HG02870 (cell line): ENCODE data around the gene AUTS2.

Experiments used
- ATAC-seq: cut with Tn5 transposase; IDR thresholded peaks from one replicate; pipeline ENCODE4 v1.9.1; 2021; ENCODE audit warnings: mild to moderate bottlenecking, moderate library complexity; ENCODE audit not compliant: unreplicated experiment

The AUTS2 gene

GRCh38 chr7:70152313-70152712, 554.0 kb downstream of the AUTS2 start:
- no peak for ATAC-seq

GRCh38 chr7:70153933-70154332, 555.7 kb downstream of the AUTS2 start:
- ATAC-seq, result no peak

DNA sequence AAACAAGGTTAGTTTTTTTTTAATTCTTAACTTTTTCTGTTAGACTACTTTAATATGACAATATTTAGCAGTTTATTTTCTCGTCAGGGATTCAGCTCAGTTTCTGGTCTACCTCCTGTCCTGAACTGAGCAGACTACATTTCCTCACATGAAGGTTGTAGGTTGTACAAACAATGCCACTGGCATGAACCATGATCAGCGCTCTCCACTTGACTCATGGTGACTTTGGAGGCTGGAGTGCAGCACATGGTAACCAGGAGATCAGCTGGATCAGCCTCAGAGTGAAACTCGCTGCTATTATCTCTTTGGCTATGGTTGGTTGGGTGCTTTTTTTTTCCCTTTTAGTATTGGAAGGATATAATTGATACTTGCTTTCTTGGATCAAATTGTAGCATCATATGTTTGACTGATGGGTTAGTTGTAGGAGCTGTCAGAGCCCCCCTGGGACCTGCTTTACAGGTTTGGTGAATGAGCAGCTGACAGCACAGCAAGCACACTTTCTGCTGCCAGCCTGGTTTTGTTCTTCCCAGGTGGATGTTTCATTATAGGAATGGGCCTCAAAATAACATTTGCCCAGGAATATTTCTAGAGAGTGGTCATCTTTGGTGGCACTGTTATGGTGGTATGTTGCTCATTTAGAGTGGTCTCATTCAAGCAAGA, 556.4 kb downstream of the AUTS2 start:
- ATAC-seq, result no peak

DNA sequence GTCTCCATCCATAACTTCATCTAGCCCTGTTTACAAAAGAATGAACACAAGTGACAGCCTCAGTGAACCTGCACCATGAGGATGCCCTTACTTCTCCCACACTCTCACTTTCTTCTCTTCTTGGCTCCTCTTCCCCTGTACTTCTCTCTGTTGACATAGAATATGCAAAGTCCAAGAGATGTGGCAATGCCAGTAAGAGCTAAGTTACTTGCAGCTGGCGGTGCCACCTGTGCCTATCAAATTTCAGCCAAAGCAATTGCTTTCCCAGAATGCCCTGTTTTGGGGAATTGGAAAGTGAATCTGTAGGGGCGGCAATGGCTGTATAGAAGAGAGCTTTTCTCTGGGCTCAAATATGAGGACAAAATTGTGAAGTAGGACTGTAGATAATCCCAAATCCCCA, 557.8 kb downstream of the AUTS2 start:
- ATAC-seq, result no peak

- ATAC-seq, result no peak
Measured at GRCh38 chr7:70159121-70159520, 560.8 kb downstream of the AUTS2 start.

DNA sequence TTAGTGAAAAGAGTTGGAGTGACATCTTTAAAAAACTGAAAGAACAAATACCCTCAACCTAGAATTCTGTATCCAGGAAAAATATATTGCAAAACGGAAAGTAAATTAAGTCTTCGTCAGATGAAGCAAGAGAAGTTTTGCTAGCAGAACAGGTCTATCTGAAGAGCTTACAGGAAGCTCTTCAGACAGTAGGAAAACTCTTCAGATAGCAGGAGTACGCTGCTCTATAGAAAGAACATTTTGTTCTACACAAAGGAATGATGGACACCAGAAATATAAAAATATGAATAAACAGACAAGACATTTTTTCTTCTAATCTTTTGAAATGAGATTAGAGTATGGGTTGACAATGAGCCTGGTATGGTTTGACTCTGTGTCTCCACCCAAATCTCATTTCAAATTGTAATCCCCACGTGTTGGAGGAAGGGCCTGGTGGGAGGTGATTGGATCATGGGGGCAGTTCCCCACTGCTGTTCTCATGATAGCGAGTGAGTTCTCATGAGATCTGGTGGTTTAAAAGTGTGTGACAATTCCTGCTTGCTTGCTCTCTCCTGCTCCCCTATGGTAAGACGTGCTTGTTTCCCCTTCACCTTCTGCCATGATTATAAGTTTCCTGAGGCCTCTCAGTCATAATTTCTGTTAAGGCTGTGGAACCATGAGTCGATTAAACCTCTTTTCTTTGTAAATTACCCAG, 567.3 kb downstream of the AUTS2 start:
- ATAC-seq, result no peak

- ATAC-seq, result no peak
Measured at GRCh38 chr7:70171369-70171920, 573.2 kb downstream of the AUTS2 start.

- ATAC-seq, result no peak
Measured at GRCh38 chr7:70177166-70177565, 578.9 kb downstream of the AUTS2 start.

DNA sequence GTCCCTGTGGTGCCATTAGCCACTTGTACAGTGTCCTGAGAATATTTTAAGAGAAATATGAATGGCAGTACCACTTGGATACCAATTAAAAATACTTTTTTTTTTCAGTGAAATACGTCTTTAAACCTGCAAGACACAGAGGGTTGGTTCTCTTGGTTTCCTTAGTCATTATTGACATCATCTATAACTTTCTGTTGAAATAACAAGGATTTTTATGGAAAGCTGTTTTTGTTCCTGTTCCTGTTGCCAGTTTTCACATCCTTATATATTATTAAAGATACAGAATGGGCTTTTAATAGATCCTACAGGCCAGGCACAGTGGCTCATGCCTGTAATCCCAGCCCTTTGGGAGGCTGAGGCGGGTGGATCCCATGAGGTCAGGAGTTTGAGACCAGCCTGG, 579.9 kb downstream of the AUTS2 start:
- ATAC-seq, result no peak

DNA sequence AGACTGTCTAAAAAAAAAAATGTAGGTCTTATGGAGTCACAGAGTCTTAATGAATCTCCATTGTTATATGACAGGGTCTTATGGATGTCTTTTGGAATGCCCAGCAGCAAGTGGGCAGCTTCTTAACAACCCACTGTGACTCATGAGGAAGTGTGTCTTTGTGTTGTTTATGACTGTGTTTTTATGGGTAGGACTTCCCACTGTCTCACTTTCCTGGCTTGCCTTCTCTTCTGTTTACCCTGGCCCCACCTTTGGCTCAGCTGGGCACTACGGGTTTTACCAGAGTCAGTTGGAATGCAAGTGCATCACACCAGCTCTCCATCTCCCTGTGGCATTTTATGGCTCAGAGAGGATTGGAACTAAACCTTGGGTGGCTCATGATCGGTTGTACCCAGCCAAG, 580.5 kb downstream of the AUTS2 start:
- no peak for ATAC-seq

GRCh38 chr7:70182521-70182920, 584.2 kb downstream of the AUTS2 start:
- ATAC-seq, result no peak

- no peak for ATAC-seq
Measured at GRCh38 chr7:70183278-70183677, 585.0 kb downstream of the AUTS2 start.

DNA sequence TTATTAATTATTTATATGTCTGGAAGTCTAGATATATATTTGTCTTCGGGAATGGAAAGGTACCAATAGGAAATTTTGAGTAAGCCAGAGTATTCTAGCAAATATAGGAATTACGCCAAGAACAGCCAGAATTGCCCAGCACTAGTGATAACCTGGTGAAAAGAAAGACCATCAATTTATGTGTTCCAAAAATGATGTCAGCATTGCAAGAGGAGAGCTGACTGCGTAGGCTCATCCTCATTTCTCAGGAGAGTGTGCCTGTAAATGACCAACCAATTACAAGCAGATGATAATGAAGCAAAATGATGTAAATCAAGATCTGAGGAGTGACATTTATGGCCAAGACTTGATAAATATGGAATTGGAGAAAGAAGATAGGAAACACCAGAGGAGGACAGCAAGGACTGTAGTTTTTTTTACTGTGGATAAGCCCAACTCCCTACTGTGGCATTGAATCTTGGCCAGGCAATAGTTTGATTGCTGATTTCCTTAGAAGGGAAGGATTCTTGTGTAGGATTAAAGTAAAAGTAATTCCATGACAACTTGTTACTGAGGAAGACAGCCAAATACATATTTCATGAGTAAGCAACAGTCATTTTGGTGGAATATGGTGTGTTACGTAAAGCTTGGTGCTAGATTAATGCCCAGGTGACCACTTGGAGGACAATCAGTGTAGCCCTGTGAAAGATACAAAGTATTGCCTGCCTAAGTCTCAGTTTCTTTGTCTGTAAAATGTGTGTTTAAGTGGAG, 590.8 kb downstream of the AUTS2 start:
- ATAC-seq, result no peak

DNA sequence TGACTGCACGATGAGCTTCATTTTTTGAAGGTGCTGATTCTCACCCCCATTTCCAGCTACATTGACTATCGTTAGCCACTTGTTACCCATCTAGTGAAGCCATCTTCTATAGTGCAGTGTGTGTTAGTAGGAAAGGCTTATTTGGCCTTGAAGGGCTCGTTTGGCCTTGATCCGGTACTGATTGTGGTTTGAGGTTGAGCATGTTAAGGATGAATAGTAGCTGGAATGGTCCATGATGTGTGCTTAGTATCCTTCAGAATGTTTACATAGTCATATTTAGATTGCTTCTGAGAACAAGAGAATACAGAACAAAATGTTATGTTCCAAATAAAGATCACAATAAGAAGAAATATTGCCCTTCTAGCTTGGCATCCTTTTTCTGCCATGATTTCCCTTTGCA, 591.5 kb downstream of the AUTS2 start:
- no peak for ATAC-seq

- ATAC-seq, result no peak
Measured at GRCh38 chr7:70190281-70190680, 592.0 kb downstream of the AUTS2 start.

DNA sequence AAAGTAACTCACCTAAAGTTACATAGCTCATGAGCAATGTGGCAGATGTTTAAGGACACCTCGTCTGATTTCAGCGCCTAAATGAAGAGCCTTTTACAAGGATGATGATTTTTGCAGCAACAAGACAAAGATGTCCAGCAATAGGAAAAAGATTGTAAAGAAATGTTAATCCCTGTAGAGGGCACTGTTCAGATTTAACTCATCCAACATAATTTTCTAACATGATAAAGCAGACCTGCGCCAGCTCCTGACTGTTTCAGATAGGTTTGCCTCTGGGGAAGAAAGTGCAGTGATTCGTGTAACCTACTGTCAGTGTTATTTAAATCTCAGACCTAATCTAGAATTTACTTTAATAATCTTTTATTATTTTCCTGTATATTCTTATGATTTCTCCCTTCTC, 595.2 kb downstream of the AUTS2 start:
- no peak for ATAC-seq

DNA sequence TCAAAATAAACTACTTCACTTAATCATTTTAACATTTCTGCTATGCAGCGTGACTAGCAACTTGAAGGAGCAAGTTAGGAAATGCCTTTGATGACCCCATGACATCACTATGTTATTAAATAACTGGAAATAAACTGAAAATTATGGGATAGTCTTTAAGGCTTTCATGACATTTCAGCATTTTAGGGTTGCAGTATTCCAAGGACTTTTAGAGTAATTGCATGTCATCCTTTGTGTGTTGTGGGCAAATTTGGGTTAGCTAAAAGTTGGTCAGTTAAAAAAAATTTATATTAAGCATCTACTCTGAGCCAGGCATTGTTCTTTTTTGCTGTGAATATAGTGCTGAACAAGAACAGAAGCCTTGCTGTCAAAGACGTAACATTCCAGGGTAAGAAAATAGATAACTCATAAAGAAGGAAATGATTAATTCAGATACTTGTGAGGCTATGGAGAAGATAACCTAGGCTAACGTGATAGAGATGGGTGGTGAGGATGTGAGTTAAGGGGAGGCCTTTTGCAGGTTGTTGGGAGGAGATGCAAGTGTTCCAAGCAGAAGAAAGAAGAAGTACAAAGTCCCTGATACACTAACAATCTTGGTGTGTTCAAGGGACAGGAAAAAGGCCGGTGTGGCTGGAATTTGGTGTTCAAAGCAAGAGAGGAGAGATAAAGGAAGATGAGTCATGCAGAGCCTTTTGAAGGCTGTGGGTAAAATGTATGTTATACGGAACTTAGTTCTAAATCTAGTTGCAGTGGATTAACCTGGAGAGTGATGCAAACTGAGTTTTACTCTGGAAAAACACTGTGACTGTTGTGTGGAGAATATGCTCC, 610.2 kb downstream of the AUTS2 start:
- no peak for ATAC-seq

DNA sequence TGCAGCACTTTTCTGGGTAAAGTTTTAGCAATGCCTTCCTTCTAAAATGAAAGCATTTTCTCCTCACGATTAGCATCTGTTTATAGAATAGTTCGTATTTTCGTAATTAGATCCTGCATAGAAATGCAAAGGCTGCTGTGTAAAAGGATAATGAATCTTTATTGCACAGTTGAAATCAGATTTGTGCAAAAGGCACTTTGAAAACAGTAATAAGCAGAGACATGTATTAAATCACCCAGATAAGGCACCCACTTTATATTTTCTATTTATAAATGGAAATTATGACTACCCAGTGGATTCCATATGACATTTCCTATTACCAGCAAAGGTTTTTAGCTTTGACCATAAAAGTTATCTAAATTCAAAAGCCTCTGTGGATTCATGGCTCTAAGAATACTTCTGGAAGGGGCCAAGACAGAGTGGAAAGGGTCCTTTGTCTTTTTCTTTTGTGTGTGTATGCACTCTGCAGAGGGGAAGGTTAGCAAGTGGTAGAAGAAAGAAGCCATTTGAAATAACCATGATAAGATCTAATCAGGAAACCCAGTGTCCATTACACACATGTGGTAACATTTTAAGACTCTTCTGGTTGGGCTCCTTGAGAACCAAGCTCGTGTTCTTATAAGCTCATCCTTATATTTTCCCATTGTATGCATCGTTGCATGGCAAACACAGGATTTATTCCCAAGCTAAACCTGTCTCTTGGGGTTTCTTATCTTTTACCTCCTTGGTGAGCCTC, 612.1 kb downstream of the AUTS2 start:
- no peak for ATAC-seq

DNA sequence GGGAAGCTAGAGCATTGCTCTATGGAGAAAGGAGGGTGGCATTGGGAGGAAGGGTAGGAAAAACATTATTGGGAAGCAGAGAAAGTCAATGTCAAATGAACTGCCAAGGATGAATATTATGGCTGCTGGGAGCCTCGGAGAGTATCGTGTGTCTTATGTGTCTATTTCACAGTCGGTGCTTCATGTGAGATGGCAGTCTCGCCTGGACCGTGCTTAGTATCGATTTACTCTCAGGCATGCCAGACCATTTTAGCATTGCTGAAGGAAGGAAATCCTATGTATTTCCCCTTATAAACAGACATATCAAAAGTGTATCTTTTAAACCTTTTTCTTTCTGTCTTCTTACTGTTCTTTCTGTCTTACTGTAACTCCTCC, 612.6 kb downstream of the AUTS2 start:
- ATAC-seq, result no peak

DNA sequence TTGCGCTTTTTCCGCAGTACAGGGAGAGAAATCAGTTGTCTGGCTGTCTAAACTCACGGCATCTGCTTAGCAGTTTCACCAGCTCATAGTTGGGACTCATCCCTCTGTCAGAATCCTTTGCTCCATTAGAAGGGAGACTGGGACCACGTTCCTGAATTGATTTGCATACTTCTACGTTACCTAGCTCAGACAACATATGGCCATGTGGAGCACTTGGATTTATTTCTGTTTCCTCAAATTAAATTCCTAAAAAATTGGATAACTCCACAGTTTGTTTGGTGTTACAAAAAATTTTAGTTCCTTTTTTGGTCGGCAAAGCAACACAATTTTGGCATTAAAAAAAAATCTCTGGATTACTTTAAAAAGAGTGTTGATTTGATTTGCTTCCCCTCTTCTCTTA, 614.0 kb downstream of the AUTS2 start:
- ATAC-seq, result no peak
